Spleen (tissue), 7 donors: ENCODE data around the gene SMPDL3A.

Experiments
- POLR2A ChIP-seq, 3 donors: fragments of 450-650 bp; IDR thresholded peaks; one replicate each; pipeline ENCODE4 v1.5.1; 2017; ENCODE audit warnings: antibody characterized with exemption in 3 of 3, mild to moderate bottlenecking in 1 of 3
- TF ChIP-seq, protein P1 (sequence below), 11 experiments: fragments of 200-600 bp in 7 of 11; fragments of 450-650 bp in 4 of 11; sonication (generic) in 4 of 11; IDR thresholded peaks in 8 of 11; conservative IDR thresholded peaks in 3 of 11; 1 replicate in 7 of 11; 2 replicates in 4 of 11; pipeline versions ENCODE4 v1.4.0 to v1.8.0; 2016 to 2021; ENCODE audit warnings: antibody characterized with exemption in 11 of 11, inconsistent platforms in 4 of 11, mild to moderate bottlenecking in 1 of 11
- donor health status: DM: no; HTN: no; CAD: no; lungs with moderate emphysema.
- donor health status: DM: no; HTN: no; CAD: no.
- donor health status: DM: no; HTN: no; CAD: no.

DNA sequence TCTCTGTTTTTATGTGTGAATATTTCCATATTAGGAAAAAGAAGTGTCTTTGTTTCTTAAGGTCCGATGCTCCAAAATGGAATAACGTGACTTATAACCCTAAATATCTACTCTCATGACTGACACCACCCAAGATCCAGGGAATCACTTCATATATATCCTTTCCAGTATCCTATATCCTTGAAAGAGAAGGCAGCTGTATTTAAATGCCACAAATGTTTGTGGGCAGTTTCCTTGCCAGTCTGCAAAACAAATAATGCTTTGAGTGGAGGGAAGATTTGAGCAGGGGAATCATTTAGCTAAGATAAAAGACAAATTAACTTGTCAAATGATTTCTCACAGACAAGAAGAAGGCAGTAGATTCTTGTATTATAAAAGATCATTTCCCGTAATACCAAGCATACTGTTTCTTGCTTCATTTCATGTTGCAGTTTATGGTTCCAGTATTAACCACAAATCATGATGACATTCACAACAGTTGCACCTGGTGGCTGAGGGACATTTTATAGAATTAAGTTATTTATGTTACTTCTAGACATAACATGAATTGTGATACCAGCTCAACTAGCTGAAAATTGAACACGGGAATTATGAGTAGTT lies 39.5 kb upstream of the SMPDL3A start:
- TF ChIP-seq, protein P1, sequence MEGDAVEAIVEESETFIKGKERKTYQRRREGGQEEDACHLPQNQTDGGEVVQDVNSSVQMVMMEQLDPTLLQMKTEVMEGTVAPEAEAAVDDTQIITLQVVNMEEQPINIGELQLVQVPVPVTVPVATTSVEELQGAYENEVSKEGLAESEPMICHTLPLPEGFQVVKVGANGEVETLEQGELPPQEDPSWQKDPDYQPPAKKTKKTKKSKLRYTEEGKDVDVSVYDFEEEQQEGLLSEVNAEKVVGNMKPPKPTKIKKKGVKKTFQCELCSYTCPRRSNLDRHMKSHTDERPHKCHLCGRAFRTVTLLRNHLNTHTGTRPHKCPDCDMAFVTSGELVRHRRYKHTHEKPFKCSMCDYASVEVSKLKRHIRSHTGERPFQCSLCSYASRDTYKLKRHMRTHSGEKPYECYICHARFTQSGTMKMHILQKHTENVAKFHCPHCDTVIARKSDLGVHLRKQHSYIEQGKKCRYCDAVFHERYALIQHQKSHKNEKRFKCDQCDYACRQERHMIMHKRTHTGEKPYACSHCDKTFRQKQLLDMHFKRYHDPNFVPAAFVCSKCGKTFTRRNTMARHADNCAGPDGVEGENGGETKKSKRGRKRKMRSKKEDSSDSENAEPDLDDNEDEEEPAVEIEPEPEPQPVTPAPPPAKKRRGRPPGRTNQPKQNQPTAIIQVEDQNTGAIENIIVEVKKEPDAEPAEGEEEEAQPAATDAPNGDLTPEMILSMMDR (IDR thresholded peaks at IDR 0.05 in 8 of 11, conservative IDR thresholded peaks at IDR 0.05 in 3 of 11) = no peak
- TF ChIP-seq POLR2A (IDR thresholded peaks at IDR 0.05) = no peak
